NCI-H187 (cell line): ENCODE results near the gene CDK5R2.
"Not testable (repeated sequence)": the region's sequence is repeated elsewhere in the genome, so short reads cannot be mapped to it uniquely, and the experiment has no call there.

Experiments
- DNase-seq, 2 experiments: peaks; one replicate each; lab custom pipeline; 2025; lab: John Stamatoyannopoulos, UW

Gene CDK5R2

DNA sequence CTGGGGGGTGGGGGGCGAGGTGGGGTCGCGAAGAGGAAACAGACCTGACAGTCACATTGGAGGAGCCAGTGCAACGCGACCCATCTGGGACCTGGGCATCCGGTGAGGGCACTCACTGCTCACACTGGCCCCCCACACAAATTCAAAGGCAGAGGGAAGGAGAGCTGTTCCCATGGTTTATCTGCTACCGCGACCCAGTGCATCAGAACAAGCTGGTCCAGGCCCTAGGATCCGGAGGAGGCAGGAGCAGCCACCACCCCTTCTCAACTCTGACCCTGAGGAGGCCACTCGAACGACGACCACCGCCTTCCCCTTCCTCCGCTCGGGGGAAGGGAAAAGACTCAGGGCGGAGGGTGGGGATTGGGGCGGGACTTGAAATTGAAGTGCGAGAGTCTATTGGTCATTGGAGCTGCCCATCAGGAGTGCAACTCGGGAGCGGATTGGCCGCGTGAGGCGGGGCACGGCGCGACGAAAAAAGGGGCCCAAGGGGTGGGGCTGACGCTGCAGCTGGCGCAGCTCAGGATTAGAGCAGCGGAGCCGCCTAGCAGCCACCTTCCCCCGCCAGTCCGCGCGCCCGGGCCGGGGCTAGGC, at the start of gene CDK5R2:
Gene CDK5R2 (plus strand): TSS at position 526 of the 591 bp plus-strand sequence. CDS start 155 bp downstream, outside the sequence.
- DNase-seq, result peak; percentile 77 to 78

DNA sequence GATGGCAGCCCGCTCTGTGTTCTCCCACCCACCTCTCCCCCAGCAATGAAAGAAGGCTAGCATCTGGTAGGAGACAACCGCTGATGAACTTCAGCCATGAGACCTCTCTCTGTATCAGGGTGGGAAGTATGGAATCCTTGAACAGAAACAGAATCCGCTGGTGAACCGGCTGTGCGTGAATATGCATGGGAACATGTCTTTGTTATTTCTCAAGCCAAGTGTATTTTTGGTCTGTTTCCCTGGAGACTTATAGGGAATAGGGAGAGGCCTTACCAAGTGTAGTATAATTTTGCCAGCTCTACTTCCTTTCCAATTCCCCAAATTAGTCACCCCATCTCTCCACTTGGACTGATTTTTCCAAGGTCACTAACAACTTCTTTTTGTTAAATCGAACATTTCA, 48.7 kb upstream of the CDK5R2 start:
- DNase-seq, result no peak

GRCh38 chr2:218920504-218920903, 39.0 kb upstream of the CDK5R2 start:
- no peak for DNase-seq

DNA sequence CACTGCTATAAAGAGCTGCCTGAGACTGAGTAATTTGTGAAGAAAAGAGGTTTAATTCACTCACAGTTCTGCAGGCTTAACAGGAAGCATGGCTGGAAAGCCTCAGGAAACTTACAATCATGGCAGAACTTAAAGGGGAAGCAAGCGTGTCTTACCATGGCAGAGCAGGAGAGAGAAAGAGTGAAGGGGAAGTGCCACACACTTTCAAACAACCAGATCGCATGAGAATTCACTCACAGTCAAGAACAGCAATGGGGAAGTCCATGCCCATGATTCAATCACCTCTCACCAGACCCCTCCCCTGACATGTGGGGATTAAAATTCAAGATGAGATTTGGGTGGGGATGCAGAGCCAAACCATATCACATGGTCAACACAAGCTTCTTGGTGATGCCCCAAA, 34.7 kb upstream of the CDK5R2 start:
- no peak for DNase-seq

GRCh38 chr2:218925434-218925833, 34.0 kb upstream of the CDK5R2 start:
- DNase-seq, result no peak

GRCh38 chr2:218927422-218927821, 32.0 kb upstream of the CDK5R2 start:
- no peak for DNase-seq

GRCh38 chr2:218927876-218928275, 31.6 kb upstream of the CDK5R2 start:
- DNase-seq, result no peak

GRCh38 chr2:218930488-218930887, 29.0 kb upstream of the CDK5R2 start:
- DNase-seq, result not testable (repeated sequence)

DNA sequence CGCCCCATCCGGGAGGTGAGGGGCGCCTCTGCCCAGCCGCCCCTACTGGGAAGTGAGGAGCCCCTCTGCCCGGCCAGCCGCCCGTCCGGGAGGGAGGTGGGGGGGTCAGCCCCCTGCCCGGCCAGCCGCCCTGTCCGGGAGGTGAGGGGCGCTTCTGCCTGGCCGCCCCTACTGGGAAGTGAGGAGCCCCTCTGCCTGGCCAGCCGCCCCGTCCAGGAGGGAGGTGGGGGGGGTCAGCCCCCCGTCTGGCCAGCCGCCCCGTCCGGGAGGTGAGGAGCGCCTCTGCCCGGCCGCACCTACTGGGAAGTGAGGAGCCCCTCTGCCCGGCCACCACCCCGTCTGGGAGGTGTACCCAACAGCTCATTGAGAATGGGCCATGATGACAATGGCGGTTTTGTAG, 27.7 kb upstream of the CDK5R2 start:
- not testable (repeated sequence) for DNase-seq

DNA sequence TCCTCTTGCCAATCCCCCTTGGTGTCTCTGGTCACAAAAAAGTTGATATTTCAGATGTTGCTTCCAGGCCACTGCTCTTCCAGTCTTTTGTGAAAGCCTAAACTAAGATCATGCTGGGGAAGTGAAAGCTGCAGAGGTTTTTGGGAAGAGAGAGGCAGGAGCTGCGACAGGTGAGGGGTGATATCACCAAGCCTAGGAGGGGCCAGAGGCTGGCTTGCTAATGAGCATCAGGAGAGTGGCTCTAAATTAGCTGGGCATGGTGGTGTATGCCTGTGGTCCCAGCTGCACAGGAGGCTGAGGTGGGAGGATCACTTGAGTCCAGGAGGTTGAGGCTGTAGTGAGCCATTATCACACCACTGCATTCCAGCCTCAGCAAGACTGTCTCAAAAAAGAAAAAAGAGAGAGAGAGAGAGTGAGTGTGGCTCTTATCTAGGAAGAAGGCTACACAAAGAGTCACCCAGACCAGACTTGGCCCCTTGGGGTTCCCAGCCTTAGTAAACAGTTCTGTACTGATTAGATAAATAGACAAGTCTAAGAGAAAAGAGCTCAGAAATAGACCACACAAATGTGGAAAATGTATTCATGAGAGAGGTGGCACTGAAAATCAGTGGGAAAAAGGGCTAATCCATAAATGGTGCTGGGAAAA, 14.6 kb upstream of the CDK5R2 start:
- DNase-seq, result no peak

DNA sequence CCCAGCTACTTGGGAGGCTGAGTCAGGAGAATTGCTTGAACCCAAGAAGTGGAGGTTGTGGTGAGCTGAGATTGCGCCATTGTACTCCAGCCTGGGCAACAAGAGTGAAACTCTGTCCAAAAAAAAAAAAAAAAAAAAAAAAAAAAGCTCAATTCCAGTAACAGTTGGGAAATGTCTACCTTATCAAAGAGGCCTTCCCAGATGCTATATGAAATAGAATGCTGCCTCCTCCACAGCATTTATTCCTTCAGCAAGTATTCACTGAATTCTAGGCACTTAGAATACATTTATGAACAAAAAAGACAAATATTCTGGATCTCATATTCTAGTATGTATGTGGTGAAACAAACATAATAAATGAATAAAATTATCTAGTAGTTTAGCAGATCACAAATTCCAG, 12.8 kb upstream of the CDK5R2 start:
- no peak for DNase-seq

GRCh38 chr2:218952160-218952559, 7.3 kb upstream of the CDK5R2 start:
- no peak for DNase-seq

DNA sequence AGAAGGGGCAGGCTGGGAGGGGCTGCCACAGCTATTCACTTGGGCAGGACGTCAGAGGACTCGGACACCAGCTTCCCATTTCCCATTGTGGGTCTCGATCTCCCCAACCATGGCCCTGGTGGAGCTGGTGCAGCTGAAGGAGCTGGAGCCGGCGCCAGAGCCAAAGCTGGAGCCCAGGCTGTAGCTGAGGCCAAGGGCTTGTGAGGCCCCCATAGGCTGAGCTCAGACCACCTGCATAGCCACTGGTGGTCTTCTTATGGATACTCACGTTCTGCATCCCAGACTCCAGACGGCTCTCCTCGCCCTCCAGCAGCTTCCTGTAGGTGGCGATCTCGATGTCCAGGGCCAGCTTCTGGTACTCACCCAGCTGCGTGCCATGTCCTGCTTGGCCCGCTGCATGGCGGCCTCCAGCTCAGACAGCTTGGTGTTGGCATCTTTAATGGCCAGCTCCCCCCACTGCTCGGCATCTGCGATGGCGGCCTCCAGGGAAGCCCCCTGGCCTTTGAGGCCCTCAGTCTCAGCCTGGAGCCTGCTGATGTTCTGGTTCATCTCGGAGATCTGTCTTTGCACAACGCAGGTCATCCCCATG, 6.0 kb upstream of the CDK5R2 start:
- no peak for DNase-seq

DNA sequence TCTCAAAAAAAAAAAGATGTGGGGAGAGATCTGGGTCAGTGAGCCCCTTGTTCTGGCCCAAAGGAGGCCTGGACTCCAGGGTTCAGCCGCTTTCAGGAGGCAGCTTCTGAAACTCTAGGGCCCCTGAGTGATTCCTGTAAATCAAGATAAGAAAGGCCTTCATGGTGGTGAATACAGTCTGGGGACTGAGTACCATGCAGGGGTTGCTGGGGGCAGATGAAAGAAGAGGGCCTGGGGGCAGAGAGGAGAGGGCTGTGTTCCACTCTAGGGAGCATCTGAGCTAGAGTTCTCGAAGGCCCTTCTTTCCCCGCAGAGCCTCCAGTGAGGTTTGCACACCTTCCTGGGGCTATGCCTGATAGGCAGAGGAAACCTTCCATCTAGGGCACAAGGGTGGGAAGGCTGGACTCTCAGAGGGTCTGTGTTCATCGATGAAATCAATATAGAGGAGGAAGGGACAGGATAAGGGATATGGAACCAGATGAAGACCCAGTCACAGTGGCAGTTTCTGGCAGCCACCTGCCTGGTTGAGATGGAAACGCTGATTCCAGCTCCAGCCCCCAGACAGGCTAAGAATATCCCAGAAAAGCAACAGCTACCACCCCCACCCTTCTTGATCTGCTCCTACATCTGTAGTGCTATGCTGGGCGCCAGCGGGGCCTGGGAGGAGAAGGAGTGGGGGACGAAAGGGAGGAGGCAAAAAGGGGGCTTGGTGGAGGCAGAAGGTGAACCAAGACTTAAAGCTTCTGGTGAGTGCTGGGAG, 4.7 kb upstream of the CDK5R2 start:
- DNase-seq, result no peak

GRCh38 chr2:218956039-218956438, 3.4 kb upstream of the CDK5R2 start:
- DNase-seq, result no peak

GRCh38 chr2:218957671-218958070, 1.8 kb upstream of the CDK5R2 start:
- no peak for DNase-seq

DNA sequence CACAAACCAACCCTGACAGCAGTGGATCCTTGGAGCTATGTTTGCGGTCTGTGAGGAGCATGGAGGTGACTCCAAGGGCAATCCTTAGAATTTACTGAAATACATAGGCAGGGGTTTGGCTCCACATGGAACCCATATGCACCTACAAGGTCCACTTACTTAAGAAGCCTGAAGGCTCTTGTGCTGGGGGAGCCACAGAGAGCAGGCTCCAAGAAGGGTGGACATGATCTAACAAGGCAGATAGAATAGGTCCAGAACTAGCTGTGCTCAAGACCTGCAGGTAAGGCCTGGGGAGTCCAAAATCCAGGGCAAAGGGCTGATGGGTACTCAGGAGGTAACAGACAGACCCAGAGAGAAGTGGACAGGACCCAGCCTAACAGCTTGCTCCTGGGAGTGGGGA, 1.2 kb upstream of the CDK5R2 start:
- DNase-seq, result no peak

- no peak for DNase-seq
These were observed 369 bp downstream of the CDK5R2 start for GRCh38 chr2:218959761-218960308.

DNA sequence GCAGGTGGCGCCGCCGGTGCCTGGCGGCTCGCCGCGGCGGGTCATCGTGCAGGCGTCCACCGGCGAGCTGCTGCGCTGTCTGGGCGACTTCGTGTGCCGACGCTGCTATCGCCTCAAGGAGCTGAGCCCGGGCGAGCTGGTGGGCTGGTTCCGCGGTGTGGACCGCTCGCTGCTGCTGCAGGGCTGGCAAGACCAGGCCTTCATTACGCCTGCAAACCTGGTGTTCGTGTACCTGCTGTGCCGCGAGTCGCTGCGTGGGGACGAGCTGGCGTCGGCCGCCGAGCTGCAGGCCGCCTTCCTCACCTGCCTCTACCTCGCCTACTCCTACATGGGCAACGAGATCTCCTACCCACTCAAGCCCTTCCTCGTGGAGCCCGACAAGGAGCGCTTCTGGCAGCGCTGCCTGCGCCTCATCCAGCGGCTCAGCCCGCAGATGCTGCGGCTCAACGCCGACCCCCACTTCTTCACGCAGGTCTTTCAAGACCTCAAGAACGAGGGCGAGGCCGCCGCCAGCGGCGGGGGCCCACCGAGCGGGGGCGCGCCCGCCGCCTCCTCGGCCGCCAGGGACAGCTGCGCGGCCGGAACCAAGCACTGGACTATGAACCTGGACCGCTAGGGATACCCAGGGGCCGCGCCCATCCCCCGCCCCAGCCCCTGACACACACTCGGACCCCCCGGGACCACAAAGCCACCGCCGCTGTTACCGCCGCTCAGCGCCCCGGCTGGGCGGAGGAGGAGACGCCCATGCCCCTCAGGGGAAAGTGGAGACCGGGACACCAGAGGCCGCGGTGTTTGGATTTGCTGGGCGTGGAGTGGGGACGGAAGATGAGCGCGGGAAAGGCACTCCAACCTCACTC, 1.1 kb downstream of the CDK5R2 start:
- DNase-seq, result no peak

DNA sequence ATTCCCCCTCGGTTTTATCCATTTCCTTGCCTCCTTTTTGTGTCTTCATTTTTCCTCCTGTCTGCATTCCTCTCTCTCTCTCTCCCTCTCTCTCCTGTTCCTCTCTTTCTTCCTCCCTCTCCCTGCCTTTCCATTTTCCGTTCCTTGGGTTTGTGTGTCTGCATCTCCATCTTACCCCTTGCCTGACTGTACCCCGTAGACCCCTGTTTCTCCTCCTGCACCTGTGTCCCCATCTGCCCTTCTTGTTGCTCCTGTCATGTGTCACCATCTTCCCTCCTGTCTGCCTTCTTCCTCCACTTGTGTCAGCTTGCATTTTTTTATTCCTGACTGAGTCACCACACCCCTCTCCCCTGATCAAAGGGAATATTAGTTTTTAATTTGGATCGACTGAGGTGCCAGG, 1.8 kb downstream of the CDK5R2 start:
- DNase-seq, result no peak
